H1 (cell line): Measurements from ENCODE around the gene FAM193B. TPM values are rescaled to one million over a fixed set of nuclear protein-coding genes. Genes with fewer than 3 reads are reported as not detected.

Source experiments
- ASH2L ChIP-seq: fragments of 200-600, 300-600 bp; sonication (generic); IDR thresholded peaks from one replicate; pipeline ENCODE4 v1.7.1; 2017; ENCODE audit warnings: low read length
- CBX5 ChIP-seq: fragments of 300-800, 300-1000 bp; sonication (generic); IDR thresholded peaks from 2 replicates; pipeline ENCODE4 v1.7.1; 2016; ENCODE audit warnings: antibody characterized with exemption, low read length, low read depth
- CBX8 ChIP-seq: fragments of 300-800, 300-1000 bp; sonication (generic); IDR thresholded peaks from 2 replicates; pipeline ENCODE4 v1.7.1; 2016; ENCODE audit warnings: low read depth, low read length, borderline replicate concordance
- CHD2 ChIP-seq: IDR thresholded peaks from 2 replicates; pipeline ENCODE4 v1.6.1; 2012; ENCODE audit warnings: low read length, improper control_type of control experiment
- JUN ChIP-seq: IDR thresholded peaks from 2 replicates; pipeline ENCODE4 v1.6.1; 2011; ENCODE audit warnings: low read depth, mild to moderate bottlenecking, improper control_type of control experiment, low read length
- KDM5A ChIP-seq: fragments of 200-600 bp; IDR thresholded peaks from 2 replicates; pipeline ENCODE4 v1.7.1; 2012; ENCODE audit warnings: mild to moderate bottlenecking, low read length, inconsistent platforms, mixed read lengths
- POU5F1 ChIP-seq: IDR thresholded peaks from 2 replicates; pipeline ENCODE4 v1.6.1; 2011; ENCODE audit warnings: low read depth, mild to moderate bottlenecking, low read length, moderate library complexity
- RFX5 ChIP-seq: IDR thresholded peaks from 2 replicates; pipeline ENCODE4 v1.6.1; 2011; ENCODE audit warnings: low read depth, low read length, improper control_type of control experiment, borderline replicate concordance
- SP1 ChIP-seq: IDR thresholded peaks from 2 replicates; pipeline ENCODE4 v1.6.1; 2011; ENCODE audit warnings: low read depth, low read length
- TEAD4 ChIP-seq: IDR thresholded peaks from 2 replicates; pipeline ENCODE4 v1.6.1; 2012; ENCODE audit warnings: low read depth, low read length, inconsistent platforms, mixed read lengths
- ZNF274 ChIP-seq: IDR thresholded peaks from 2 replicates; pipeline ENCODE4 v1.7.0; 2012; ENCODE audit warnings: low read length, borderline replicate concordance; ENCODE audit errors: extremely low read depth
- polyA plus RNA-seq, 7 experiments: library from polyadenylated mRNA; depleted of rRNA in 3 of 7; stranded (reverse) in 5 of 7; unstranded in 2 of 7; fragments of >200 nt in 5 of 7; fragments of 200-250 nt in 2 of 7; gene quantifications; 1 replicate in 5 of 7; 2 replicates in 1 of 7; 4 replicates in 1 of 7; pipeline versions ENCODE4 v1.2.1 to v1.2.3, GENCODE V29; 2011 to 2013; ENCODE audit warnings: missing spikeins in 2 of 7, mixed read lengths in 2 of 7
- total RNA-seq: library from RNA; stranded (reverse); fragmentation: NEBNext Ultra II Directional; extraction: Animal tissue kit (Norgen Biotek cat#: 25700); gene quantifications from 2 replicates; pipeline ENCODE4 v1.2.1, GENCODE V29; 2021
- TF ChIP-seq, protein P1 (sequence below): fragments of 300-600 bp; sonication (generic); IDR thresholded peaks from 2 replicates; pipeline ENCODE4 v1.7.1; 2012; ENCODE audit warnings: low read length, moderate library complexity, mild to moderate bottlenecking, inconsistent platforms; ENCODE audit not compliant: insufficient replicate concordance

FAM193B gene
- total and polyA plus RNA-seq, 2 of the 8 experiments (the other 6 are each of a cell fraction or from before 2014, with no cell fraction given): 49.9 to 69.8 TPM

DNA sequence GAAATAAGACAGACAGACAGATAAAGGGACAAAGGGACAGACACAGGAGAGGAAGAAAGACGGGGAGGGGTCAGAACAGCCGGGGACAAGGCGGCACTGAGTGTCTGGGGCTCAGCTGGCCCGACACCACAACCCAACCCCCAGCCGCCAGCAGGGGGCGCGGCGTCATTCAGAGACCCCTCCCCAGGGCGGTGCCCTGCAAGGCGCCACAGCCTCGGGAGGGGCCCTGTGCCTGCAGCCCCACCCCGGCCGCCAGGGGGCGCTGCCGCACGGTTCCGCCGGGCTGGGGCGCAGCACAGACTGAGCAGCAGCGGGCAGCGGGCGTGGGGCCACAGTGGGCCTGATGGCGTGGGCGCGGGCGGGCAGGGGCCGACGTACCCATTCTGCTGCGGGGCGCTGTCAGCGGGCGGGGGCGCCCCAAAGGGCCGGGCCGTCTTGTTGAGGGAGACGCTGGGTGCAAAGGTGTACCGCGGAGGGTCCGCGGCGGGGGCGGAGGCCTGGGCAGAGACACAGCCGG lies 62.9 kb downstream of the FAM193B start (continued):
- TF ChIP-seq, protein P1, sequence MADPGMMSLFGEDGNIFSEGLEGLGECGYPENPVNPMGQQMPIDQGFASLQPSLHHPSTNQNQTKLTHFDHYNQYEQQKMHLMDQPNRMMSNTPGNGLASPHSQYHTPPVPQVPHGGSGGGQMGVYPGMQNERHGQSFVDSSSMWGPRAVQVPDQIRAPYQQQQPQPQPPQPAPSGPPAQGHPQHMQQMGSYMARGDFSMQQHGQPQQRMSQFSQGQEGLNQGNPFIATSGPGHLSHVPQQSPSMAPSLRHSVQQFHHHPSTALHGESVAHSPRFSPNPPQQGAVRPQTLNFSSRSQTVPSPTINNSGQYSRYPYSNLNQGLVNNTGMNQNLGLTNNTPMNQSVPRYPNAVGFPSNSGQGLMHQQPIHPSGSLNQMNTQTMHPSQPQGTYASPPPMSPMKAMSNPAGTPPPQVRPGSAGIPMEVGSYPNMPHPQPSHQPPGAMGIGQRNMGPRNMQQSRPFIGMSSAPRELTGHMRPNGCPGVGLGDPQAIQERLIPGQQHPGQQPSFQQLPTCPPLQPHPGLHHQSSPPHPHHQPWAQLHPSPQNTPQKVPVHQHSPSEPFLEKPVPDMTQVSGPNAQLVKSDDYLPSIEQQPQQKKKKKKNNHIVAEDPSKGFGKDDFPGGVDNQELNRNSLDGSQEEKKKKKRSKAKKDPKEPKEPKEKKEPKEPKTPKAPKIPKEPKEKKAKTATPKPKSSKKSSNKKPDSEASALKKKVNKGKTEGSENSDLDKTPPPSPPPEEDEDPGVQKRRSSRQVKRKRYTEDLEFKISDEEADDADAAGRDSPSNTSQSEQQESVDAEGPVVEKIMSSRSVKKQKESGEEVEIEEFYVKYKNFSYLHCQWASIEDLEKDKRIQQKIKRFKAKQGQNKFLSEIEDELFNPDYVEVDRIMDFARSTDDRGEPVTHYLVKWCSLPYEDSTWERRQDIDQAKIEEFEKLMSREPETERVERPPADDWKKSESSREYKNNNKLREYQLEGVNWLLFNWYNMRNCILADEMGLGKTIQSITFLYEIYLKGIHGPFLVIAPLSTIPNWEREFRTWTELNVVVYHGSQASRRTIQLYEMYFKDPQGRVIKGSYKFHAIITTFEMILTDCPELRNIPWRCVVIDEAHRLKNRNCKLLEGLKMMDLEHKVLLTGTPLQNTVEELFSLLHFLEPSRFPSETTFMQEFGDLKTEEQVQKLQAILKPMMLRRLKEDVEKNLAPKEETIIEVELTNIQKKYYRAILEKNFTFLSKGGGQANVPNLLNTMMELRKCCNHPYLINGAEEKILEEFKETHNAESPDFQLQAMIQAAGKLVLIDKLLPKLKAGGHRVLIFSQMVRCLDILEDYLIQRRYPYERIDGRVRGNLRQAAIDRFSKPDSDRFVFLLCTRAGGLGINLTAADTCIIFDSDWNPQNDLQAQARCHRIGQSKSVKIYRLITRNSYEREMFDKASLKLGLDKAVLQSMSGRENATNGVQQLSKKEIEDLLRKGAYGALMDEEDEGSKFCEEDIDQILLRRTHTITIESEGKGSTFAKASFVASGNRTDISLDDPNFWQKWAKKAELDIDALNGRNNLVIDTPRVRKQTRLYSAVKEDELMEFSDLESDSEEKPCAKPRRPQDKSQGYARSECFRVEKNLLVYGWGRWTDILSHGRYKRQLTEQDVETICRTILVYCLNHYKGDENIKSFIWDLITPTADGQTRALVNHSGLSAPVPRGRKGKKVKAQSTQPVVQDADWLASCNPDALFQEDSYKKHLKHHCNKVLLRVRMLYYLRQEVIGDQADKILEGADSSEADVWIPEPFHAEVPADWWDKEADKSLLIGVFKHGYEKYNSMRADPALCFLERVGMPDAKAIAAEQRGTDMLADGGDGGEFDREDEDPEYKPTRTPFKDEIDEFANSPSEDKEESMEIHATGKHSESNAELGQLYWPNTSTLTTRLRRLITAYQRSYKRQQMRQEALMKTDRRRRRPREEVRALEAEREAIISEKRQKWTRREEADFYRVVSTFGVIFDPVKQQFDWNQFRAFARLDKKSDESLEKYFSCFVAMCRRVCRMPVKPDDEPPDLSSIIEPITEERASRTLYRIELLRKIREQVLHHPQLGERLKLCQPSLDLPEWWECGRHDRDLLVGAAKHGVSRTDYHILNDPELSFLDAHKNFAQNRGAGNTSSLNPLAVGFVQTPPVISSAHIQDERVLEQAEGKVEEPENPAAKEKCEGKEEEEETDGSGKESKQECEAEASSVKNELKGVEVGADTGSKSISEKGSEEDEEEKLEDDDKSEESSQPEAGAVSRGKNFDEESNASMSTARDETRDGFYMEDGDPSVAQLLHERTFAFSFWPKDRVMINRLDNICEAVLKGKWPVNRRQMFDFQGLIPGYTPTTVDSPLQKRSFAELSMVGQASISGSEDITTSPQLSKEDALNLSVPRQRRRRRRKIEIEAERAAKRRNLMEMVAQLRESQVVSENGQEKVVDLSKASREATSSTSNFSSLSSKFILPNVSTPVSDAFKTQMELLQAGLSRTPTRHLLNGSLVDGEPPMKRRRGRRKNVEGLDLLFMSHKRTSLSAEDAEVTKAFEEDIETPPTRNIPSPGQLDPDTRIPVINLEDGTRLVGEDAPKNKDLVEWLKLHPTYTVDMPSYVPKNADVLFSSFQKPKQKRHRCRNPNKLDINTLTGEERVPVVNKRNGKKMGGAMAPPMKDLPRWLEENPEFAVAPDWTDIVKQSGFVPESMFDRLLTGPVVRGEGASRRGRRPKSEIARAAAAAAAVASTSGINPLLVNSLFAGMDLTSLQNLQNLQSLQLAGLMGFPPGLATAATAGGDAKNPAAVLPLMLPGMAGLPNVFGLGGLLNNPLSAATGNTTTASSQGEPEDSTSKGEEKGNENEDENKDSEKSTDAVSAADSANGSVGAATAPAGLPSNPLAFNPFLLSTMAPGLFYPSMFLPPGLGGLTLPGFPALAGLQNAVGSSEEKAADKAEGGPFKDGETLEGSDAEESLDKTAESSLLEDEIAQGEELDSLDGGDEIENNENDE: no peak
- TF ChIP-seq RFX5: 0 out of 2 replicates have a peak, but pooled peaks have one; percentile 14
- TF ChIP-seq SP1: peak; percentile 66; the same call in 1 of the 2 replicates
- no peak for TF ChIP-seq JUN
- no peak for TF ChIP-seq KDM5A
- no peak for TF ChIP-seq POU5F1
- TF ChIP-seq TEAD4: 0 out of 2 replicates have a peak, but pooled peaks have one; percentile 9
- peak; percentile 40; the same call in 1 of the 2 replicates for TF ChIP-seq CHD2
- no peak for TF ChIP-seq ASH2L
- no peak for TF ChIP-seq CBX8
- TF ChIP-seq CBX5: no peak
- TF ChIP-seq ZNF274: no peak
